Naive B cell (primary cell): ENCODE measurements around the gene LYSMD1. TPM values are rescaled to one million over a fixed set of nuclear protein-coding genes. Genes with fewer than 3 reads are reported as not detected.
"Not testable (repeated sequence)": the region's sequence is repeated elsewhere in the genome, so short reads cannot be mapped to it uniquely, and the experiment has no call there.

Experiments used
- ATAC-seq, 2 donors: fragments of 150-1000 bp; cut with Tn5 transposase; 2 replicates each; pipeline ENCODE4 v1.10.0; 2021; ENCODE audit warnings: low read depth in 2 of 2, mild to moderate bottlenecking in 2 of 2, moderate library complexity in 2 of 2
- DNase-seq: peaks from one replicate; pipeline ENCODE4 v3.0.0; 2022
- H3K27ac Mint-ChIP-seq, 6 donors: one replicate each; pipeline ENCODE4 v1.8.0; 2020 to 2022; ENCODE audit warnings: mild to moderate bottlenecking in 6 of 6, mixed read lengths in 6 of 6, moderate library complexity in 5 of 6, inconsistent platforms in 2 of 6
- H3K27me3 Mint-ChIP-seq, 3 donors: one replicate each; pipeline ENCODE4 v1.8.0; 2021 to 2022; ENCODE audit warnings: mixed read lengths in 3 of 3, mild to moderate bottlenecking in 1 of 3
- H3K36me3 Mint-ChIP-seq, 2 donors: one replicate each; pipeline ENCODE4 v1.8.0; 2020 to 2022; ENCODE audit warnings: mixed read lengths in 2 of 2, inconsistent platforms in 1 of 2, mild to moderate bottlenecking in 1 of 2
- H3K4me1 Mint-ChIP-seq, 3 donors: one replicate each; pipeline ENCODE4 v1.8.0; 2020 to 2022; ENCODE audit warnings: mixed read lengths in 3 of 3, inconsistent platforms in 1 of 3, mild to moderate bottlenecking in 1 of 3, moderate library complexity in 1 of 3
- H3K4me3 Mint-ChIP-seq, 8 donors: one replicate each; pipeline ENCODE4 v1.8.0; 2020 to 2022; ENCODE audit warnings: mild to moderate bottlenecking in 8 of 8, mixed read lengths in 8 of 8, moderate library complexity in 8 of 8, inconsistent platforms in 2 of 8
- H3K9me3 Mint-ChIP-seq, 7 donors: one replicate each; pipeline ENCODE4 v1.8.0; 2020 to 2022; ENCODE audit warnings: mixed read lengths in 7 of 7, mild to moderate bottlenecking in 5 of 7, inconsistent platforms in 2 of 7, moderate library complexity in 1 of 7
- polyA plus RNA-seq, 6 donors: library from polyadenylated mRNA; unstranded; fragments of 300-500 nt; fragmentation: Illumina TruSeq; gene quantifications; one replicate each; pipeline ENCODE4 v1.2.3, GENCODE V29; 2021; ENCODE audit warnings: low read depth in 6 of 6

The LYSMD1 gene, protein sequence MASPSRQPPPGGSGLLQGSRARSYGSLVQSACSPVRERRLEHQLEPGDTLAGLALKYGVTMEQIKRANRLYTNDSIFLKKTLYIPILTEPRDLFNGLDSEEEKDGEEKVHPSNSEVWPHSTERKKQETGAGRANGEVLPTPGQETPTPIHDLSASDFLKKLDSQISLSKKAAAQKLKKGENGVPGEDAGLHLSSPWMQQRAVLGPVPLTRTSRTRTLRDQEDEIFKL
- 1 to 10 TPM in 1 of 6 donors, under 1 TPM in 4, not detected in 1; 0.25 to 1.1 (median 0.60) TPM for polyA plus RNA-seq

DNA sequence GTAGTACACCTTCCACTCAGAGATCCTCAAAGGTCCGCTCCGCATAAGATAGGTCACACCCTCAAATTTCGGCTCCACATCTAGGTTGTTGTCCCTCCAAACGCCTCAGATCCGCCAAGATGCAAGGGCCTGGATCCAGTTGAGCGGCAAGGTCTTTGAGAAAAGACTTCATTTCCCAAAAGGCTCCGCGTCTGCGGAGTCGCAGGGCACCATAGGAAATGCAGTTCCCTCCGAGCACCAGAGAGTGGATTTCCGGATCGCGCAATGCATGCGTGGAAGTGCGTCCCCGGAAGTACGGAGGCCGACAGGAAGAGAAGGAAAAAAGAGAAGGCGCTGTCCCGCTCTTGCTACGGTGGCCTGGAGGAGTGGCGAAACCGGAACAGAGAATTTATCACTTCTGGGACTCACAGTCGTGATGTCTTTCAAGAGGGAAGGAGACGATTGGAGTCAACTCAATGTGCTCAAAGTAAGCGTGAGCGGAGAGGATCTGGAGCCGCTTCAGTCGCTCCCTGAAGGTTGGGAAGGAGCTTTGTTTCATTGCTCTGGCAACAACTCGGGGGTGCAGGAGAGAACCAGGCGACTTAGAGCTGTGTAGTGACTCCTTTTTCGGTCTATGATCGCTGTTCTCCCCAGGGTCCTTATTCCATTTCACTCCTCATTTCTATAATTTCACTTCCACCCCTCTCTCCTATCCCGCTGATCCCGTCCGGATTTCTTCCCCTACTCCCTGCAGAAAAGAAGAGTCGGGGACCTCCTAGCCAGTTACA lies at the start of gene LYSMD1, which contains the start of gene SCNM1:
Gene LYSMD1 (minus strand): TSS at position 165 of the 767 bp plus-strand sequence. CDS start 644 bp downstream, outside the sequence.
Gene SCNM1 (plus strand): TSS at position 407 of the 767 bp plus-strand sequence. CDS start 9 bp downstream, at position 416.
- Mint-ChIP-seq H3K36me3 (peaks cover 7 to 9% of the 10 kb centered on the region in 2 donors), H3K4me3 (peak within 1 kb of the TSS; percentile 81 to 98 (median 94)), H3K9me3 (no peaks in the 10 kb centered on the region), H3K27me3 (no peaks in the 10 kb centered on the region), H3K4me1 (peaks cover 29 to 42% (median 34%) of the 10 kb centered on the region in 3 donors), H3K27ac (peak within 1 kb of the TSS; percentile 62 to 97 (median 95))
- DNase-seq (peak; percentile 97), ATAC-seq (peak; percentile 97)

DNA sequence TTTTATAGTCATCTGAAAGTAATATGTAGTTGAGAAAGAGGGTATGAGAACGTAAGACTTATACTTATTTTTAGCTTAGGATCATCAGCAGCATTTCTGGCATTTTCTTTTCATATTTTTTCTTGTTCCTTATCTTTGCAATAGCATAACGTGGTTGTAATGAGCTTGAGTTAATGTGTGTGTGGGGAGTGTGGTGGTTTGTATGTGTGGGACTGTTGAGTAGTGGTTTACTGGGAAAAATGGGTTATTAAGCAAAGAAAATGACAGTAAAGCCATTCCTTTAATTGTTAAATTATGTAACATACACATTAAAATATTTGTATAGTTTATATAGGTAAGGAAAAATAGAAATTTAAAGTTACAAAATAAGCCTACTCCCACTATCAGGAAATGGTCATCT lies 47.9 kb upstream of the LYSMD1 start:
- H3K27ac Mint-ChIP-seq, result peak overlapping the region in 4 of 6 donors; percentile 10 to 84 (median 46)
- DNase-seq (no peak), ATAC-seq (no peak)
- peak overlapping the region in 1 of 8 donors; percentile 13 for H3K4me3 Mint-ChIP-seq
- H3K36me3 Mint-ChIP-seq, result no peaks in the 10 kb centered on the region
- H3K9me3 Mint-ChIP-seq, result no peaks in the 10 kb centered on the region
- peaks cover 13 to 20% (median 18%) of the 10 kb centered on the region in 3 donors for H3K4me1 Mint-ChIP-seq
- no peaks in the 10 kb centered on the region for H3K27me3 Mint-ChIP-seq

DNA sequence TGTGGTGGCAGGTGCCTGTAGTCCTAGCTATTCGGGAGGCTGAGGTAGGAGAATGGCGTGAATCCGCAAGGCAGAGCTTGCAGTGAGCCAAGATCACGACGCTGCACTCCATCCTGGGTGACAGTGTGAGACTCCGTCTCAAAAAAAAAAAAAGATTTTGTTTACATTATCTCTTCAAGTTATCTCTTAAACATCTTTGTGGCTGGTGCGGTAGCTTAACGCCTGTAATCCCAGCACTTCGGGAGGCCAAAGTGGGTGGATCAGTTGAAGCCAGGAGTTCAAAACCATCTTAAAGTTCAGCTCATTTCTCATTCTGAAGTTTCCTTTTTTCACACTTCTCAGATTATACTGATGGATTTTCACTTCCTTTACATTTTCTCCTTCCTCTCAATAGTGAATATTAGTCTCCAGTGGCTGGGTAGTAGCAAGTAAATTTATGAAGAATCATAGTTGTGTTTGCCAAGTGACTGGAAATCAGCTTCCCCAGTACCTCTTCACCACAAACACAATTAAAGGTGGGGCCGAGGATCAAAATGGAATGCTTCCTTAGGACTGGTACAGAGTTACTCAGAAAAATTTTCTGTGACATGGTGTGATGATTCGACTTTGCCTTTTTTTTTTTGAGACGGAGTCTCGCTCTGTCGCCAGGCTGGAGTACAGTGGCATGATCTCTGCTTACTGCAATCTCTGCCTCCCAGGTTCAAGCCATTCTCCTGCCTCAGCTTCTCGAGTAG lies 46.4 kb upstream of the LYSMD1 start:
- Mint-ChIP-seq H3K9me3 (no peaks in the 10 kb centered on the region), H3K27me3 (no peaks in the 10 kb centered on the region), H3K4me1 (peaks cover 13 to 21% (median 20%) of the 10 kb centered on the region in 3 donors), H3K27ac (peak overlapping the region in 4 of 6 donors; percentile 35 to 69 (median 56)), H3K4me3 (peak overlapping the region in 1 of 8 donors; percentile 66), H3K36me3 (no peaks in the 10 kb centered on the region)
- ATAC-seq (no peak), DNase-seq (no peak)

DNA sequence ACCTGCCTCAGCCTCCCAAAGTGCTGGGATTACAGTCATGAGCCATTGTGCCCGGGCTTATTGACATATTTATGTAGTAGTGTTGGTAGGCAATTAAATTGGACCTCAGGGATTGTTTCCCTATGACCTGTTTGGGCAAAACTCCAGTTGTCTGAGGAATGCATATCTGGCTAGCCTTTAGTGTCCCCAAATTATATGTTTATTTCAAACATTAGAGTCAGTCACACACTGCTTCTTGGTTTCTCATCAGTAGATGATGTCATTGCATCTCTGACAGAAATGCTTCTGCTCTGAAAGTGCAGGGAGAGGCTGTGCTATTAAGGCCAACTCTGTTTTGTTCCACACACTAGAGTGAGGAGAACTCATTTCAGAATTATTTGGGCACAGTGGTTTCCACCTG lies 45.1 kb upstream of the LYSMD1 start:
- Mint-ChIP-seq H3K36me3 (no peaks in the 10 kb centered on the region), H3K27ac (no peak overlapping the region), H3K4me1 (peaks cover 12 to 25% (median 17%) of the 10 kb centered on the region in 3 donors), H3K9me3 (no peaks in the 10 kb centered on the region), H3K27me3 (no peaks in the 10 kb centered on the region), H3K4me3 (no peak overlapping the region)
- ATAC-seq (no peak), DNase-seq (no peak)

DNA sequence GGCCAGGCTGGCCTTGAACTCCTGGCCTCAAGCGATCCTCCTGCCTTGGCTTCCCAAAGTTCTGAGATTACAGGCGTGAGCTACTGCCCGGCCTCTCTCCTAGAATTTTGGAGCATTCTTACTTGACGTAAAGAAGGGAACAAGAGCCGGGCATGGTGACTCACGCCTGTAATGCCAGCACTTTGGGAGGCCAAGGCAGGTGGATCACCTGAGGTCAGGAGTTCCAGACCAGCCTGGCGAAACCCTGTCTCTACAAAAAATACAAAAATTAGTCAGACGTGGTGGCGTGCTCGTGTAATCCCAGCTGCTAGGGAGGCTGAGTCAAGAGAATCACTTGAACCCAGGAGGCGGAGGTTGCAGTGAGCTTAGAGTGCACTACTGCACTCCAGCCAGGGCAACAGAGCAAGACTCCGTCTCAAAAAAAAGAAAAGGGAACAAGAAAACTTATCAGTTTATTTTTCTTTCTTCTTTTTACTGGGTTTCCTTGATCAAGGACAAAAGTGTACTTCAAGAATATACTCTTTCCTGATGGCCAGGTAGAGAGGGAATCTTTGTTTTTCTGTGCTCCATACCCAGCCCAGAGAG lies 39.8 kb upstream of the LYSMD1 start:
- ATAC-seq, H3K4me3 Mint-ChIP-seq, DNase-seq, H3K27me3 Mint-ChIP-seq, H3K9me3 Mint-ChIP-seq, H3K36me3 Mint-ChIP-seq: not testable (repeated sequence)
- H3K27ac Mint-ChIP-seq, result peak overlapping the region in 2 of 6 donors; percentile 21 to 28
- H3K4me1 Mint-ChIP-seq, result peaks cover 8 to 34% (median 34%) of the 10 kb centered on the region in 3 donors

DNA sequence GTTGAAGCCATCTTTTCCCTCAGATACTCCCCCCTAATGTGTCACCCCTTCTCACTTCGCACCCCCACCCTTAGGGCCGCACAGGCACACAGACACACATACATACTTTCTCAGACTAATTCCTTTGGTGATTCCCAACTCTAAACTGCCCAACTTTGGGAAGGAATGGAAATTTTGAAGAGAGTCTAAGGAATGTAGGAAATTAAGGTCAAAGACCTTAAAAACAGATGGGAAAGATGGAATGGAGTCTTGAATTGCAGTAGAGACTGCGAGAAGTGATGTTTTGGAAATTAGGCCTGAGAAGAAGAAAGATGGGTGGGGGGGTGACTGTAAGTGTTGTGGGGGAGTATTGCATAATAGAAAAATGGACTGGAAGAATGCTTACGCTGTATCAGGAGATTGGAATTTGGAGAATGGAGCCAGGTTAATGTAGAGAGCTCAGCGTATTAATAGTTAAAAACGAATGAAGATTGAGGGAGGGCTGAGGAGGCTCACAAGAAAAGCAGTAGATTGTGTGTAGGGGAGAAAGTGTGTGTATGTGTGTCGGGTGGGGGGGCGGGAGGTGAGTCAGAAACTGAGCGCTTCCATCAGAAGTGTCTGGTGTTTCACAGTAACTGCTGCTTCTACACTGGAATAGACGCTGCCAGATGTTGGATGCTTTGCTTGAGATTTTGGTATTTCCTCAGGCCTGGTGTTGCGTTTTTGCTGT lies 34.3 kb upstream of the LYSMD1 start:
- peaks cover 34 to 54% (median 52%) of the 10 kb centered on the region in 3 donors for H3K4me1 Mint-ChIP-seq
- no peak for DNase-seq

DNA sequence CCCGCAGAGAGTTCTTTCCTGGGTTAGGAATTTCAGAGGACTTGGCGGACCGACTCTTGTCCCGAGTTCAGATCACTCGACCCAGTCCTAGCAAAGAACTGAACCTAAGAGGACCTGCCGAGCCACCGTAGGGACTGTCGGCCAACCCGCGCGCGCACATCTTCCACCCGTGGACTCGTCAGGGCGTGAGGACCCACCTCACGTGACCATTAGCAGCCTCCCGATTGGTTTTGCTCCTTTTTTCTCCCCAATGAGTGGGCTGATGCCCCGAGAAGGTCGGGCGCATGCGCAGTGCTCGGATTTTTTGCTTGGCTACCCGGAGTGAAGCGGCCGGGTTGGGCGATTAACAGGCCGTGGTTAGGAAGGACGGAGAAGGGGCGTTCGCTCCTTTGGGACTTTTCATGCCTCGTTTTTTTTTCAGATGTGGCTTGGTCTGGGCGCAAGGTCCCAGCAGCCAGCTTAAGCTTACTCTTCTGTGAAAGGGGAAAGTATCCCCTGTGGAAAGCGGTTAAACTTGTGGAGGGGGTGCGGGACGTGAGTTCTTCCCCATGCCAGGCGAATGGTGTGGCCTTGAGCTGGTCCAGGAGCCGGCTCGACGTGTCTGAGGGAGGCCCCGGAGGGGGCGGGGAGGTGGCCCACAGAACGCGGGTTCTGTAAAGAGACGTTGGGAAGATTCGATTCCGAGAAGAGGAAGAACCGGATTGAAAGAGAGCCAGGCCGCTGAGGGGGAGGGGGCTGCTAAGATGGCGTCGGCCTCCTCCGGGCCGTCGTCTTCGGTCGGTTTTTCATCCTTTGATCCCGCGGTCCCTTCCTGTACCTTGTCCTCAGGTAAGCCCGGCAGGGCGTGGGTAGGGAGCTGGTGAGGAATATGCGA lies 32.8 kb upstream of the LYSMD1 start, which contains the start of gene PIP5K1A:
Gene PIP5K1A (plus strand): TSS at position 299 of the 874 bp plus-strand sequence. CDS start 445 bp downstream, at position 744.
- H3K36me3 Mint-ChIP-seq, result peaks cover 0 to 9% of the 10 kb centered on the region in 2 donors
- no peaks in the 10 kb centered on the region for H3K9me3 Mint-ChIP-seq
- peaks cover 34 to 46% (median 40%) of the 10 kb centered on the region in 3 donors for H3K4me1 Mint-ChIP-seq
- DNase-seq (peak; percentile 96), ATAC-seq (peak; percentile 91 to 94)
- peaks cover 0 to 5% (median 0%) of the 10 kb centered on the region in 3 donors for H3K27me3 Mint-ChIP-seq
- H3K4me3 Mint-ChIP-seq, result peak within 1 kb of the TSS; percentile 93 to 100 (median 98)
- peak within 1 kb of the TSS; percentile 96 to 99 (median 98) for H3K27ac Mint-ChIP-seq

More for the DNA sequence above, 34.3 kb upstream of the LYSMD1 start:
- Mint-ChIP-seq H3K4me3 (peak overlapping the region; percentile 93 to 100 (median 98)), H3K36me3 (peaks cover 0 to 9% of the 10 kb centered on the region in 2 donors), H3K27ac (peak overlapping the region; percentile 24 to 99 (median 98)), H3K9me3 (no peaks in the 10 kb centered on the region), H3K27me3 (no peaks in the 10 kb centered on the region)
- ATAC-seq, result no peak

DNA sequence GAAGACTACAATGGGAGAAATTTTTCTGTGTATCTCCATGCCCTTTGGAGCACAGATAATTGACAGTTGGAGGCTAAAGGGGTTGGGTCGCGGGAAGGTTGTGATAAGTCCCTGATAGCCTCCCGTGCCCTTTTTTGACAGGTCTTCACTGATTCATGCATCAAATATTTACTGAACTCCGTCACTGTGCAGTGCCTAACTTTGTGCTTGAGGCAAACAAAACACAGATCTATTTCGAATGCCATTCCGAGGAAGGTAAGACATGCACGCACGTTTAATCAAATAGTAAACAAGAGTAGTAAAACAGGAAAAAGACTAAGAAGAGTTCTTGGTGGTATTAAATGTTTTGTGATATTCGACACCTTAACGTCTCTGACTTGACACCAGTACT lies 32.2 kb upstream of the LYSMD1 start:
- DNase-seq, result no peak
- peak overlapping the region; percentile 94 to 99 (median 98) for H3K27ac Mint-ChIP-seq
- peaks cover 34 to 44% (median 40%) of the 10 kb centered on the region in 3 donors for H3K4me1 Mint-ChIP-seq
- H3K9me3 Mint-ChIP-seq, result no peaks in the 10 kb centered on the region
- H3K27me3 Mint-ChIP-seq, result peaks cover 0 to 5% (median 0%) of the 10 kb centered on the region in 3 donors
- peaks cover 0 to 9% of the 10 kb centered on the region in 2 donors for H3K36me3 Mint-ChIP-seq
- peak overlapping the region; percentile 93 to 100 (median 98) for H3K4me3 Mint-ChIP-seq
- ATAC-seq, result no peak

DNA sequence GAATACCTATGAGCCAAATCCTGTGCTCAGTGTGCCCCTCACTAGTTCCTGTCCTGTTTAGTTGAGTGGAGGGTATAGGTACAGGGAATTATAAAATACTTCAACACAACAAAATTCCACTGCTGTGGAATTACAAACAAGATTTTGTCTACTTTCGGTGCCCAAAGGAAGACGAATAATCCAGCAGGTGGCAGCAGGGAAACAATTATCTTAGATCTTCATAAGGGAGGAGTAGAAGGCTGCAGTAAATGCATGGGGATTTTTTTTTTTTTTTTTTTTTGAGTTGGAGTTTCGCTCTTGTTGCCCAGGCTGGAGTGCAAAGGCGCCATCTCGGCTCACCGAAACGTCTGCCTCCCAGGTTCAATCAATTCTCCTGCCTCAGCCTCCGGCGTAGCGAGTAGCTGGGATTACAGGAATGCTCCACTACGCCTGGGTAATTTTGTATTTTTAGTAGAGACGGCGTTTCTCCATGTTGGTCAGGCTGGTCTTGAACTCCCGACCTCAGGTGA lies 30.6 kb upstream of the LYSMD1 start:
- Mint-ChIP-seq H3K27ac (peak overlapping the region in 1 of 6 donors; percentile 24), H3K27me3 (peaks cover 0 to 5% (median 0%) of the 10 kb centered on the region in 3 donors), H3K4me3 (peak overlapping the region in 6 of 8 donors; percentile 20 to 78 (median 56)), H3K9me3 (no peaks in the 10 kb centered on the region), H3K36me3 (peaks cover 0 to 9% of the 10 kb centered on the region in 2 donors), H3K4me1 (peaks cover 29 to 33% (median 29%) of the 10 kb centered on the region in 3 donors)
- ATAC-seq (peak; percentile 21 to 27), DNase-seq (peak; percentile 48)

DNA sequence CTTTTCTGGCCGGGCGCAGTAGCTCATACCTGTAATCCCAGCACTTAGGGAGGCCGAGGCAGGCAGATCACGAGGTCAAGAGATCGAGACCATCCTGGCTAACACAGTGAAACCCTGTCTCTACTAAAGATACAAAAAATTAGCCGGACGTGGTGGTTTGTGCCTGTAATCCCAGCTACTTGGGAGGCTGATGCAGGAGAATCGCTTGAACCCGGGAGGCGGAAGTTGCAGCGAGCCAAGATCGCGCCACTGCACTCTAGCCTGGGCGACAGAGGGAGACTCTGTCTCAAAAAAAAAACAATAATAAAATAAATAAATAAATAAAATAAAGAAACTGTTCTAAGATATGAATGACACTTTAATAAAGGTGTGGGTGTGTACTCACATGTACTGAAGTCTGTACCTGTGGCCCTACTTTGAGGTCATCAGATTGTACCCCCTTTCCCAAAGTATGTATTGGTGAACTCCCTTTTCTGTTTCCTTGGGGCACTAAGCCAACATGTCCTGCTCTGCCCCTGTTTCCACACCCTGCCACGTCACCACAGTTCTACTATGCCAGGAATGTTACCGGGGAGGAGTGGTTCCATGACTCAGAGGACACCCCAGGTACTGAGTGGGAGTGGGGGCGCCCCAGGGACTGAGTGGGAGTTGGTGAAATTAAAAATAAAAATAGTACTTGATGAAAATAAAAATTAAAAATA lies 29.3 kb upstream of the LYSMD1 start:
- not testable (repeated sequence) for DNase-seq, H3K27me3 Mint-ChIP-seq, ATAC-seq, H3K9me3 Mint-ChIP-seq
- Mint-ChIP-seq H3K36me3 (peaks cover 0 to 11% of the 10 kb centered on the region in 2 donors), H3K4me3 (peak overlapping the region in 1 of 8 donors; percentile 22), H3K4me1 (peaks cover 28 to 37% (median 30%) of the 10 kb centered on the region in 3 donors), H3K27ac (peak overlapping the region in 1 of 6 donors; percentile 27)

DNA sequence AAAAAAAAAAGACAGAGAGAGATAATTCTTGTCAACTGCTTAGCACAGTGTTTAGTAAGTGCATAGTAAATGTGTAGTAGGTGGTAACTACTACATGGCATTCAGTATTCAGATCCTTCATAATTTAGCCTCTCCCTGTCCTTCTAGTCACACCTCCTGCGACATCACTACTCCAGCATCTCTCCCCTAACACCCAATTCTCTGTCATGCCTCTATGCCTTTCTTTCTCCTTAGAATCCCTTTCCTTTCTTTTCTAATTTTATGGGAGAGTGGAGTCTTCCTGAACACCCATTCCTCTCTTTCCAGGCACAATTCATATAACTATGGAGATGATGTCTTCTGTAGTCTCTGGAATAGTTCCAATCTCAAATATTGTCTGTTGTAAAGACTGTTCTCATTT lies 28.2 kb upstream of the LYSMD1 start:
- Mint-ChIP-seq H3K27me3 (peaks cover 0 to 5% (median 0%) of the 10 kb centered on the region in 3 donors), H3K4me1 (peaks cover 24 to 34% (median 24%) of the 10 kb centered on the region in 3 donors), H3K9me3 (no peaks in the 10 kb centered on the region), H3K27ac (no peak overlapping the region), H3K36me3 (peaks cover 0 to 14% of the 10 kb centered on the region in 2 donors), H3K4me3 (peak overlapping the region in 2 of 8 donors; percentile 1 to 67)
- DNase-seq (no peak), ATAC-seq (no peak)
